GM23248 (cell line): ENCODE data around the gene SPSB3. TPM values are rescaled to one million over a fixed set of nuclear protein-coding genes. Genes with fewer than 3 reads are reported as not detected.
"Not testable (repeated sequence)": the region's sequence is repeated elsewhere in the genome, so short reads cannot be mapped to it uniquely, and the experiment has no call there.

Source experiments
- DNase-seq: peaks from one replicate; pipeline ENCODE4 v3.0.0-alpha.2; 2015
- H2AFZ ChIP-seq: fragments of 200-600 bp; sonication (generic); 2 replicates; pipeline ENCODE4 v1.6.1; 2016; ENCODE audit warnings: antibody characterized with exemption
- H3F3A ChIP-seq: fragments of 200-600 bp; sonication (generic); 2 replicates; pipeline ENCODE4 v1.6.1; 2016; ENCODE audit warnings: mild to moderate bottlenecking, antibody characterized with exemption, mixed run types; ENCODE audit not compliant: insufficient read depth
- H3K27ac ChIP-seq: fragments of 200-600 bp; sonication (generic); 2 replicates; pipeline ENCODE4 v1.5.1; 2016; ENCODE audit warnings: mild to moderate bottlenecking
- H3K27me3 ChIP-seq: fragments of 200-600 bp; sonication (generic); replicated peaks from 2 replicates; pipeline ENCODE4 v1.6.1; 2016; ENCODE audit warnings: mild to moderate bottlenecking; ENCODE audit not compliant: insufficient read depth
- H3K36me3 ChIP-seq: fragments of 200-600 bp; sonication (generic); 2 replicates; pipeline ENCODE4 v1.6.1; 2016; ENCODE audit warnings: low read depth, mild to moderate bottlenecking
- H3K4me1 ChIP-seq: fragments of 200-600 bp; sonication (generic); 2 replicates; pipeline ENCODE4 v1.6.1; 2016; ENCODE audit warnings: mild to moderate bottlenecking; ENCODE audit not compliant: insufficient read depth
- H3K4me2 ChIP-seq: fragments of 200-600 bp; sonication (generic); one replicate; pipeline ENCODE4 v1.6.1; 2016; ENCODE audit warnings: mild to moderate bottlenecking; ENCODE audit not compliant: unreplicated experiment
- H3K4me3 ChIP-seq: fragments of 200-600 bp; sonication (generic); 2 replicates; pipeline ENCODE4 v1.5.1; 2016; ENCODE audit warnings: mild to moderate bottlenecking
- H3K79me2 ChIP-seq: fragments of 200-600 bp; sonication (generic); 2 replicates; pipeline ENCODE4 v1.6.1; 2016; ENCODE audit warnings: mild to moderate bottlenecking; ENCODE audit not compliant: insufficient read depth
- H3K9ac ChIP-seq: fragments of 200-600 bp; sonication (generic); 2 replicates; pipeline ENCODE4 v1.6.1; 2016; ENCODE audit warnings: mild to moderate bottlenecking
- H3K9me2 ChIP-seq: fragments of 200-600 bp; sonication (generic); 2 replicates; pipeline ENCODE4 v1.6.1; 2016; ENCODE audit warnings: mixed run types, mild to moderate bottlenecking, moderate library complexity; ENCODE audit not compliant: insufficient read depth
- H3K9me3 ChIP-seq: fragments of 200-600 bp; sonication (generic); one replicate; pipeline ENCODE4 v1.6.1; 2017; ENCODE audit warnings: low read depth
- H4K20me1 ChIP-seq: fragments of 200-600 bp; sonication (generic); 2 replicates; pipeline ENCODE4 v1.6.0; 2016; ENCODE audit not compliant: insufficient read depth
- EZH2 ChIP-seq: fragments of 200-600 bp; sonication (generic); IDR thresholded peaks from 2 replicates; pipeline ENCODE4 v1.6.1; 2018; ENCODE audit warnings: antibody characterized with exemption, mild to moderate bottlenecking; ENCODE audit not compliant: insufficient read depth, poor library complexity, severe bottlenecking
- EZH2phosphoT487 ChIP-seq: fragments of 200-600 bp; sonication (generic); IDR thresholded peaks from 2 replicates; pipeline ENCODE4 v1.6.1; 2018; ENCODE audit warnings: antibody characterized with exemption, moderate library complexity, mild to moderate bottlenecking, low read depth; ENCODE audit not compliant: insufficient read depth
- WGBS, 2 experiments: methylation state at CpG; one replicate each; pipeline ENCODE4 v1.1.6; 2015 to 2017; ENCODE audit warnings: low lambda C conversion rate in 2 of 2, low coverage in 1 of 2; ENCODE audit errors: missing lambda C conversion rate in 2 of 2; 5-methylcytosine and 5-hydroxymethylcytosine counted together
- in situ Hi-C: fragments of 300-500 bp; cut with MboI; formaldehyde crosslinking; loops from 2 replicates; pipeline ENCODE4 v1.15.0; 2020
- polyA plus RNA-seq: library from polyadenylated mRNA; unstranded; fragments of >200 nt; fragmentation: Nextera tagmentation; extraction: Ambion mirVana; gene quantifications from 2 replicates; pipeline ENCODE4 v1.2.1, GENCODE V29; 2016
- total RNA-seq: library from RNA; depleted of rRNA; stranded (reverse); fragments of >200 nt; shearing (Covaris generic); gene quantifications from 2 replicates; pipeline ENCODE4 v1.2.3, GENCODE V29; 2014

Gene SPSB3
- total and polyA plus RNA-seq, 2 experiments from 2014 or later: 35.3 to 35.6 TPM

- no peaks in the 10 kb centered on the region for H3K9me3 ChIP-seq
- H3K9ac ChIP-seq: no peak overlapping the region
- H2AFZ ChIP-seq: no peak overlapping the region
These were observed 41.4 kb downstream of the SPSB3 start for GRCh38 chr16:1740781-1741490.

DNA sequence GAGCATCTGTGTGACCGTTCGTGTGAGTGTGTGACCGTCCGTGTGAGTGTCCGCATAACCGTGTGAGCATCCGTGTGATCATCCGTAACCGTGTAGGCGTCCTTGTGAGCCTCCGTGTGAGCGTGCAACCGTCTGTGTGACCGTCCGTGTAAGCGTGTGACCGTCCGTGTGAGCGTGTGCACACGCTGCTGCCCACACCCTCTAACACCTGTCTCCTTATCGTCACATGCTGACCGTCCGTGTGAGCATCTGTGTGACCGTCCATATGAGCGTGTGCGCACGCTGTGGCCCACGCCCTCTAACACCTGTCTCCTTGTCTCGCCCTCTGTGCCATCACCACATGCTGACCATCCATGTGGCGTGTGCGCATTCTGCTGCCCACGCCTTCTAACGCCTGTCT lies 42.1 kb downstream of the SPSB3 start:
- no peak for TF ChIP-seq EZH2phosphoT487
- TF ChIP-seq EZH2: no peak
- in situ Hi-C loops: no loop called here
- Histone ChIP-seq H3K9me2 (no peaks in the 10 kb centered on the region), H3F3A (peaks cover 7% of the 10 kb centered on the region; the same call in 1 of the 2 replicates), H3K79me2 (peaks cover 4% of the 10 kb centered on the region; the same call in 1 of the 2 replicates), H3K9me3 (no peaks in the 10 kb centered on the region), H3K4me1 (peaks cover 3% of the 10 kb centered on the region), H3K36me3 (no peaks in the 10 kb centered on the region), H3K4me2 (no peak overlapping the region), H3K27ac (no peak overlapping the region), H4K20me1 (no peaks in the 10 kb centered on the region), H2AFZ (no peak overlapping the region), H3K4me3 (no peak overlapping the region), H3K27me3 (no peaks in the 10 kb centered on the region), H3K9ac (no peak overlapping the region)
- 96% methylated on average over 33 of the region's 33 CpGs for whole genome bisulfite sequencing, 2 experiments
- no peak for DNase-seq

More at GRCh38 chr16:1740781-1741490, 41.4 kb downstream of the SPSB3 start:
- no peaks in the 10 kb centered on the region for H4K20me1 ChIP-seq
- H3K4me3 ChIP-seq: no peak overlapping the region
- no peak overlapping the region for H3K27ac ChIP-seq
- no peak for DNase-seq
- peaks cover 4% of the 10 kb centered on the region; the same call in 1 of the 2 replicates for H3K79me2 ChIP-seq
- H3K27me3 ChIP-seq: no peaks in the 10 kb centered on the region
- no peak overlapping the region for H3K4me2 ChIP-seq
- TF ChIP-seq EZH2phosphoT487: no peak
- no peak for TF ChIP-seq EZH2
- WGBS, 2 experiments: 89 to 91% methylated on average over 27 to 30 of the region's 30 CpGs
- 0 out of 2 replicates have a peak, but pooled peaks cover under 1% of the 10 kb centered on the region for H3F3A ChIP-seq
- no peaks in the 10 kb centered on the region; the same call in 1 of the 2 replicates for H3K36me3 ChIP-seq
- in situ Hi-C loops: no loop called here
- H3K4me1 ChIP-seq: peaks cover 10% of the 10 kb centered on the region
- H3K9me2 ChIP-seq: no peaks in the 10 kb centered on the region

DNA sequence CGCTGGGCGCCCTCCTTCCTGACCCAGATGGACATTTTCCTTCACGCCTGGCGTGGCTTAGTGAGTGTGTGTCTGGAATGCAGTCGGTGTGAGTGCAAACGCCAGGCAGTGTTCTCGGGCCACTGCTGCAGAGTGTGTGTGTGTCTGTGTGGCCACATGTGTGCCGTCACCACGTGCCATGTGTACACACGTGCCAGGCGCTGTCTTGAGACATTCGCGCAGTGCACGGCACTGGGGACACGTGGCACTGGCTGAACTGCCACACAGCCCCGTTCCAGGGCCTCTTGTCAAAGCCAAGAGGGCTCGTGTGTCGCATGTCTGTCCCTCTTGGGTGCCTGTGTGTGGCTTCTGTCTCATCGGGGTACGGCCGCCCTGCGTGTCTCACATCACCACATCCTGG lies 47.6 kb downstream of the SPSB3 start:
- TF ChIP-seq EZH2phosphoT487: no peak
- TF ChIP-seq EZH2: no peak
- no peaks in the 10 kb centered on the region for H4K20me1 ChIP-seq
- H3K4me2 ChIP-seq: no peak overlapping the region
- no peak overlapping the region for H3K9ac ChIP-seq
- H3K27me3 ChIP-seq: no peaks in the 10 kb centered on the region
- no peaks in the 10 kb centered on the region for H3K4me1 ChIP-seq
- in situ Hi-C loops: no loop called here
- DNase-seq: no peak
- H3K27ac ChIP-seq: no peak overlapping the region
- H3K36me3 ChIP-seq: no peaks in the 10 kb centered on the region; the same call in 1 of the 2 replicates
- no peak overlapping the region for H2AFZ ChIP-seq
- peaks cover 10% of the 10 kb centered on the region; the same call in 1 of the 2 replicates for H3F3A ChIP-seq
- no peak overlapping the region for H3K4me3 ChIP-seq
- 94 to 96% methylated on average over 21 to 22 of the region's 22 CpGs for whole genome bisulfite sequencing, 2 experiments
- no peaks in the 10 kb centered on the region for H3K9me3 ChIP-seq
- no peaks in the 10 kb centered on the region for H3K9me2 ChIP-seq
- peaks cover 4% of the 10 kb centered on the region; the same call in 1 of the 2 replicates for H3K79me2 ChIP-seq

DNA sequence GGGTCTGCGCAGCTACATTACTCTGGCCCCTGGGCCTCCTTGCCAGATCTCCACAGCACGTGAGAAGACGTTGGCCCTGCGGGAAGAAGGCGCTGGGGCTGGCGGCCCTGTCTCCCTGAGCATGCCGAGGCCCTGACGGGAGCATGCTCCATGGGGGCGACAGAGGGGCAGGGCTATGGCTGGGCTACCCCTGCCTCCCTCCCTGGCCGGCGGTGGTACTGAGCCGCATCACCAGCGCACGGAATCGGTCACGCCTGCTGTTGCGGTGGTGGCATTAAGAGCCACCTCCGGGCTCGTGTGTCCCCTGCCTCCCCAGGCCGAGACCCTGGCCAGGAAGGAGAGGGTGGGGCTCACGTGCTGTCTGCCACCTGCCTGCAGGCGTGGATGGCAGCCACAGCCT lies 48.2 kb downstream of the SPSB3 start:
- TF ChIP-seq EZH2 (no peak), EZH2phosphoT487 (no peak)
- H3F3A ChIP-seq: peaks cover 10% of the 10 kb centered on the region; the same call in 1 of the 2 replicates
- H4K20me1 ChIP-seq: no peaks in the 10 kb centered on the region
- H3K4me3 ChIP-seq: no peak overlapping the region
- H2AFZ ChIP-seq: no peak overlapping the region
- H3K4me1 ChIP-seq: no peaks in the 10 kb centered on the region
- no peak overlapping the region for H3K4me2 ChIP-seq
- no peaks in the 10 kb centered on the region; the same call in 1 of the 2 replicates for H3K36me3 ChIP-seq
- H3K79me2 ChIP-seq: peaks cover 4% of the 10 kb centered on the region; the same call in 1 of the 2 replicates
- H3K9me3 ChIP-seq: no peaks in the 10 kb centered on the region
- in situ Hi-C loops: no loop called here
- H3K27ac ChIP-seq: no peak overlapping the region
- no peak overlapping the region for H3K9ac ChIP-seq
- DNase-seq: no peak
- H3K9me2 ChIP-seq: no peaks in the 10 kb centered on the region
- WGBS, 2 experiments: 90 to 91% methylated on average over 18 to 21 of the region's 22 CpGs
- no peaks in the 10 kb centered on the region for H3K27me3 ChIP-seq

- H3K4me2 ChIP-seq, H3K27me3 ChIP-seq, H3K27ac ChIP-seq, H3K9me2 ChIP-seq, H3K4me3 ChIP-seq, H3K79me2 ChIP-seq, H3K36me3 ChIP-seq, in situ Hi-C loops, H3K9ac ChIP-seq, H3F3A ChIP-seq, H4K20me1 ChIP-seq, H2AFZ ChIP-seq, H3K4me1 ChIP-seq, DNase-seq, H3K9me3 ChIP-seq: not testable (repeated sequence)
- 96 to 98% methylated on average over 16 to 21 of the region's 21 CpGs for WGBS, 2 experiments
These were observed 49.8 kb downstream of the SPSB3 start for GRCh38 chr16:1732551-1732987.
